Omental fat pad (tissue), 4 donors: ENCODE results near the gene TRMT61B. TPM values are rescaled to one million over a fixed set of nuclear protein-coding genes. Genes with fewer than 3 reads are reported as not detected.
A peak's percentile ranks its signal among the peaks of the same experiment; 100 is the strongest.

Experiments used
- ATAC-seq: fragments of 150-250 bp; one replicate; pipeline ENCODE4 v1.9.1; 2016; ENCODE audit warnings: mild to moderate bottlenecking, moderate library complexity; ENCODE audit not compliant: low FRiP score
- DNase-seq: peaks from one replicate; pipeline ENCODE4 v3.0.0-alpha.2; 2019; ENCODE audit warnings: low spot score
- total RNA-seq, 4 donors: library from RNA; depleted of rRNA; stranded (reverse); fragments of >200 nt; gene quantifications; one replicate each; pipeline ENCODE4 v1.1.0, GENCODE V29; 2016
- TF ChIP-seq, protein P1 (sequence below), 3 donors: fragments of 450-650 bp; IDR thresholded peaks; one replicate each; pipeline ENCODE4 v1.5.1; 2016 to 2017; ENCODE audit warnings: antibody characterized with exemption in 3 of 3, mild to moderate bottlenecking in 3 of 3, moderate library complexity in 2 of 3

The TRMT61B gene
- 10 to 100 TPM in 1 of 4 donors, 1 to 10 TPM in 3; 5.7 to 11.7 (median 8.8) TPM for total RNA-seq

DNA sequence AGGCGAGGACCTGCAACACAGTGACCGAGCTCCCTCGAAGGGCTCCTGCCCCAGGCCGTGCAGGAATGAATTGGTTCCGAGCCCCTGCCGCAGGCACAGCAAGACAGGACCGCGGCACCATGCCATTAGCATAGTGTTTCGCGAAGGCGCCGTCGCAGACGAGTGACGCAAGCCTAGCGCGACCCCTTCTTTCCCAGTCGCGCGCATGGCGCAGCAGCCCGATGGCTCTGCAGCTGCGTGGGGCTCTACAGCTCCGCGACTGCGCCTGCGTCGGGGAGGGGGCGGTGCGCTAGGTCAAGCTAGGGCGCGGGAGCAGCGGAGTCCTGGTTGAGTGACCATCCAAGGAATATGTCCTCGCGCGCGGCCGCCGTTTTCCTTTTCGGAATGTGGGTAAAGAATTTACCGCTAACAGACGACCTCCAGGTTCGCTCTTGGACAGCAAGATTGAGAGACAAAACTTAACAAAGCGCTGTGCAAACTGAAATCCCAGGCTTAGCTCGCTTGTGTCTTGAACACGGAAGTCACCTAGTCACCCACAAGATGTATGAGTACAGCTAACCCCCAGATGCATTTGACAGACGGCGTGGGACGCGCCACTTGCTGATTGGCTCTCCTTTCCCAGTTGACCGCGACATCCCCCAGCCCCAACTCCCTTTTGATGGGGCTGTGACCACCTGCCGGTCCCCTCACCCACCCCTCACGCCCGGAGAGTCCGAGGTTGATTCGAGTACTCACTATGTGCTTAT, at the start of gene TRMT61B:
Gene TRMT61B (minus strand): TSS at position 164 of the 746 bp plus-strand sequence. CDS start 32 bp downstream, at position 132.
- TF ChIP-seq, protein P1, sequence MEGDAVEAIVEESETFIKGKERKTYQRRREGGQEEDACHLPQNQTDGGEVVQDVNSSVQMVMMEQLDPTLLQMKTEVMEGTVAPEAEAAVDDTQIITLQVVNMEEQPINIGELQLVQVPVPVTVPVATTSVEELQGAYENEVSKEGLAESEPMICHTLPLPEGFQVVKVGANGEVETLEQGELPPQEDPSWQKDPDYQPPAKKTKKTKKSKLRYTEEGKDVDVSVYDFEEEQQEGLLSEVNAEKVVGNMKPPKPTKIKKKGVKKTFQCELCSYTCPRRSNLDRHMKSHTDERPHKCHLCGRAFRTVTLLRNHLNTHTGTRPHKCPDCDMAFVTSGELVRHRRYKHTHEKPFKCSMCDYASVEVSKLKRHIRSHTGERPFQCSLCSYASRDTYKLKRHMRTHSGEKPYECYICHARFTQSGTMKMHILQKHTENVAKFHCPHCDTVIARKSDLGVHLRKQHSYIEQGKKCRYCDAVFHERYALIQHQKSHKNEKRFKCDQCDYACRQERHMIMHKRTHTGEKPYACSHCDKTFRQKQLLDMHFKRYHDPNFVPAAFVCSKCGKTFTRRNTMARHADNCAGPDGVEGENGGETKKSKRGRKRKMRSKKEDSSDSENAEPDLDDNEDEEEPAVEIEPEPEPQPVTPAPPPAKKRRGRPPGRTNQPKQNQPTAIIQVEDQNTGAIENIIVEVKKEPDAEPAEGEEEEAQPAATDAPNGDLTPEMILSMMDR (IDR thresholded peaks at IDR 0.05), result no peak
- DNase-seq (peak; percentile 97), ATAC-seq (peak; percentile 99)

DNA sequence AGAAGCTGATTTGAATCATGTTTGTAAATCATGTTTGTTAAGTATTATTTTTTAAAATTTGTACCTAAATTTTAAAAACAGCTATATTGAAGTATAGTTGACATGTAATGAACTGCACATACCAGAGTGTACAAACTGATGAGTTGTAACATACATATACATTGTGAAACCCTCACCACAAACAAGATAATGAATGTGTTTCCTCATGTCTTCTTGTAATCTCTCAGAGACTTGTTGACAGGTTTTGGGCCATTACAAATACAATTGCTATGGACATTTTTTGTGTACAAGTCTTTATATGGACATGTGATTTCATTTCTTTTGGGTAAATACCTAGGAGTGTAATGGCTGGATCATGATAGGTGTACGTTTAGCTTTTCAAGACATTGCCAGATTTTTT, 45.8 kb upstream of the TRMT61B start:
- ATAC-seq, result no peak
- TF ChIP-seq, protein P1 (IDR thresholded peaks at IDR 0.05), result no peak
- DNase-seq, result no peak

DNA sequence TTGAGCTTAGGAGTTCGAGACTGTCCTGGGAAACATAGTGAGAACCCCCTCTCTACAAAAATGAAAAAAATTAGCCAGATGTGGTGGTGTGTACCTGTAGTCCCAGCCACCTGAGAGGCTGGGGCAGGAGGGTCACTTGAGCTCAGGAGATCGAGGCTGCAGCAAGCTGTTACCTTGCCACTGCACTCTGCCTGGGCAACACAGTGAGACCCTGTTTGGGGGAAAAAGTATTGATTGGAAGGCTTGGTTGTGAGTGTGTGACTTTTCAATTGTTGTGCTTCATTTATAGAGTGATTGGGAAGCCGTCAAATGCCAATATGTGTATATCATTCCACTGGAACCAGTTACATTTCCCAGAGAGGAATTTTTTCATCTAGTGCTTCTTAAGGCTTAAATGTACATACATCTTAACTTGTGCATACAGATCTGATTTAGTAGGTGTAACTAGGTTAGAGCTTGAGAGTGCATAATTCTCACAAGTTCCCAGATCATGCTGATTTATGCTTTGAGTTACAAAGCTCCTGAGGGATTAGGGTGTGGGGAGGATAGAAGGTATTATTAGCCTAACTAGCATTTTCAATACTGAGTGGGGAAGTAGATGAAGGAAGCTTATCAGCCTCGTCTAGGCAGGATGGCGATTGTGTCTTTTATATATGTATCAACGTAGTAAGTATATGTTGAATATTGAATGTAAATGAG, 39.7 kb upstream of the TRMT61B start:
- DNase-seq, result no peak
- TF ChIP-seq, protein P1 (IDR thresholded peaks at IDR 0.05), result no peak
- no peak for ATAC-seq

DNA sequence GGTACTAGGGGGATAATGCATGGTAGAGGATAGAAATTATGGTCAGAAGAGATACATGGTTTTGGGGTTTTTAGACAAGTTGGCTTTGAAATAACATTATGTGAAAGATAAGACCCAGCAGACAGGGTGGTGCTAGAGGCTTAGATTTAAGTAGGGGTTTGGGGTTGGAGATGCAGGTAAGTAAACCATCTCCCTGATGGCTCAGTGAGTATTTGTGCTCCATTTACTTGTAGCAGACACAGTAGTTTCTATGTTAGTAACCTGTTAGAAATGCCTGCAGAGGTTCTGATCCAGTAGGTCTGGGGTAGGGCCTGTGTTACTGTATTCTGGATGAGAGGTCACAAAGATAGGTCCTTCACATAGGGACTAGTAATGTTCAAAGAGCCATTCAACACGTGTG, 38.1 kb upstream of the TRMT61B start:
- ATAC-seq (no peak), DNase-seq (no peak)
- TF ChIP-seq, protein P1 (IDR thresholded peaks at IDR 0.05), result no peak

DNA sequence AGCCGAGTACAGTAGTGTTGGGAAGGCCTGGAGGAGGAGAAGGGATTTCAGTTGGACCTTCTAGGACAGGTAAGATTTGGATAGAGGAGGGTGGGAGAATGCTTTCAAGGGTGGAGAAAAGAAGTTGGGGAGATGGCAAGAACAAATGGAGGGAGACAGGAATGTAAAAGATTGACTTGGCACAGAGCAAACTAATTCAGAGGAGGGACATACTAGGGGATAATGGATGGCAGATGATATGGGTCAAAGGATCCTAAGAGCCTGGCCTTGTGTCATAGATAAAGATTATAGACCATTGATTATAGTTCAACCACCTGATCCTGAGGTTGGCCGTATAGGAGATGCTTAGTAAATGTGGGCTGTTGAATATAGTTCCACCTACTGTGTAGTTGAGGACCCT, 36.7 kb upstream of the TRMT61B start:
- no peak for ATAC-seq
- no peak for DNase-seq
- TF ChIP-seq, protein P1 (IDR thresholded peaks at IDR 0.05), result no peak

DNA sequence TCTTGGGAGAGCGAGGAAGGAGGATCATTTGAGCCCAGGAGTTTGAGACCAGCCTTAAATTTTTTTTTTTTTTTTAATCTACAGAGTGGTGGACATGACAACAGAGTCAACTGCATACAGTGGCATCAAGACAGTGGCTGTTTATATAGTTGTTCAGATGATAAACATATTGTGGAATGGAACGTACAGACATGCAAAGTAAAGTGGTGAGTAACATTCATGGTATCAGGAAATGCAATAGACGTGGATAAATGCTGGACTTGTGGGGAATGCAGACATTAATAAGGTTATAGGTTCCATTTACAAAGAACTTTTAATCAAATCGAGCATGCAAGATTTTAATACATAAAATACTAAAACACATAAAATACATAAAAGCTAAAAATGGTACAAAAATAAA, 36.3 kb upstream of the TRMT61B start:
- TF ChIP-seq, protein P1 (IDR thresholded peaks at IDR 0.05), result no peak
- ATAC-seq, result no peak
- DNase-seq, result no peak
